Caco-2 (cell line): Measurements from ENCODE around the gene TSACC. TPM values are rescaled to one million over a fixed set of nuclear protein-coding genes. Genes with fewer than 3 reads are reported as not detected.

Experiments used
- BruUV-seq: library from RNA; stranded (reverse); fragments of 400-500 nt; replicated peaks from 2 replicates; lab custom pipeline; 2021; lab: Mats Ljungman, UMichigan
- CTCF ChIA-PET: fragments of 300-600 bp; sonication (Branson Sonifier 250); formaldehyde crosslinking; loops from one replicate; lab custom pipeline; 2022; ENCODE audit warnings: antibody characterized with exemption; lab: Charles Lee
- POLR2A ChIA-PET: fragments of 300-600 bp; sonication (Branson Sonifier 250); formaldehyde crosslinking; loops from one replicate; lab custom pipeline; 2022; ENCODE audit warnings: antibody characterized with exemption; lab: Charles Lee
- DNase-seq, 2 experiments: peaks; one replicate each; pipeline versions ENCODE4 v3.0.0 to v3.0.0-alpha.2; 2020 to 2022
- H3K27me3 ChIP-seq: replicated peaks from 2 replicates; pipeline ENCODE4 v1.6.0; 2011; ENCODE audit warnings: low read length; ENCODE audit not compliant: control insufficient read depth, insufficient read depth
- H3K36me3 ChIP-seq: 2 replicates; pipeline ENCODE4 v1.5.1; 2011; ENCODE audit warnings: low read length; ENCODE audit not compliant: control insufficient read depth, insufficient read depth
- H3K4me1 ChIP-seq: fragments of 250-450 bp; sonication (Bioruptor Pico); 2 replicates; pipeline ENCODE4 v1.5.1; 2020; ENCODE audit warnings: mild to moderate bottlenecking
- H3K4me3 ChIP-seq: 2 replicates; pipeline ENCODE4 v1.5.1; 2011; ENCODE audit warnings: low read depth, mild to moderate bottlenecking, control low read depth, low read length
- H3K9me3 ChIP-seq: fragments of 250-450 bp; sonication (Bioruptor Pico); 2 replicates; pipeline ENCODE4 v1.5.1; 2020; ENCODE audit warnings: mild to moderate bottlenecking, moderate library complexity
- H3K27ac Mint-ChIP-seq: one replicate; pipeline ENCODE4 v1.8.0; 2022; ENCODE audit warnings: mixed read lengths; ENCODE audit not compliant: unreplicated experiment
- H3K27me3 Mint-ChIP-seq: one replicate; pipeline ENCODE4 v1.8.0; 2022; ENCODE audit warnings: mixed read lengths; ENCODE audit not compliant: insufficient read depth, unreplicated experiment
- H3K36me3 Mint-ChIP-seq: one replicate; pipeline ENCODE4 v1.8.0; 2022; ENCODE audit warnings: mild to moderate bottlenecking, mixed read lengths; ENCODE audit not compliant: insufficient read depth, unreplicated experiment
- H3K4me1 Mint-ChIP-seq: one replicate; pipeline ENCODE4 v1.8.0; 2022; ENCODE audit warnings: low read depth, mixed read lengths; ENCODE audit not compliant: unreplicated experiment
- H3K4me3 Mint-ChIP-seq: one replicate; pipeline ENCODE4 v1.8.0; 2022; ENCODE audit warnings: mild to moderate bottlenecking, moderate library complexity, mixed read lengths; ENCODE audit not compliant: unreplicated experiment
- H3K9me3 Mint-ChIP-seq: one replicate; pipeline ENCODE4 v1.8.0; 2022; ENCODE audit warnings: mixed read lengths; ENCODE audit not compliant: unreplicated experiment
- CTCF ChIP-seq, 2 experiments: fragments of 200-600 bp in 1 of 2; IDR thresholded peaks; 1 replicate in 1 of 2; 2 replicates in 1 of 2; pipeline versions ENCODE4 v1.5.1 to v1.8.0; 2011 to 2022; ENCODE audit warnings: antibody characterized with exemption in 1 of 2, control low read depth in 1 of 2, inconsistent platforms in 1 of 2, low read depth in 1 of 2, low read length in 1 of 2, mild to moderate bottlenecking in 1 of 2, moderate library complexity in 1 of 2; ENCODE audit not compliant: insufficient read depth in 1 of 2, severe bottlenecking in 1 of 2, unreplicated experiment in 1 of 2
- intact Hi-C: fragments of 100-400 bp; cut with micrococcal nuclease; formaldehyde crosslinking; loops from one replicate; pipeline ENCODE4 v1.10.0; 2022; ENCODE audit not compliant: unreplicated experiment
- total RNA-seq: library from RNA; stranded (reverse); gene quantifications from 2 replicates; pipeline ENCODE4 v1.2.3, GENCODE V29; 2022

Gene TSACC
- total RNA-seq, 1 experiment from 2014 or later = 3.9 TPM

- Histone ChIP-seq H3K9me3 (no peaks in the 10 kb centered on the region), H3K36me3 (no peaks in the 10 kb centered on the region), H3K4me1 (no peaks in the 10 kb centered on the region), H3K4me3 (no peak overlapping the region), H3K27me3 (no peaks in the 10 kb centered on the region)
- Mint-ChIP-seq H3K4me3 (no peak overlapping the region), H3K36me3 (no peaks in the 10 kb centered on the region), H3K9me3 (no peaks in the 10 kb centered on the region), H3K27me3 (no peaks in the 10 kb centered on the region), H3K4me1 (no peaks in the 10 kb centered on the region), H3K27ac (no peak overlapping the region)
- no TSS peak for BruUV-seq
- no peak for TF ChIP-seq CTCF (IDR thresholded peaks at IDR 0.05; ENCODE audit: insufficient read depth in 1 of 2, low read depth in 1 of 2, low read length in 1 of 2, severe bottlenecking in 1 of 2, unreplicated experiment in 1 of 2)
- intact Hi-C loops = loop anchor here (10.0 kb wide), 1 partner anchor 218 kb away; the partner anchor contains the start of gene GPATCH4
- no peak for DNase-seq
- POLR2A ChIA-PET = interaction anchor here (0.6 to 1.2 kb wide), 5 partner anchors 15 to 117 kb away, joined by 3 to 6 read pairs (median 3); no protein-coding TSS in a partner anchor
- CTCF ChIA-PET = interaction anchor here (0.6 to 5.5 kb wide), 45 partner anchors 8 to 504 kb away, joined by 3 to 163 read pairs (median 5); partner anchors contain the start of genes GPATCH4 and SMG5
Observed at GRCh38 chr1:156386134-156386901, 48.0 kb downstream of the TSACC start.

- Mint-ChIP-seq H3K4me3 (no peak overlapping the region), H3K27ac (no peak overlapping the region), H3K36me3 (no peaks in the 10 kb centered on the region), H3K4me1 (no peaks in the 10 kb centered on the region), H3K9me3 (no peaks in the 10 kb centered on the region), H3K27me3 (no peaks in the 10 kb centered on the region)
- TF ChIP-seq CTCF (IDR thresholded peaks at IDR 0.05; ENCODE audit: insufficient read depth in 1 of 2, low read depth in 1 of 2, low read length in 1 of 2, severe bottlenecking in 1 of 2, unreplicated experiment in 1 of 2) = no peak
- Histone ChIP-seq H3K36me3 (no peaks in the 10 kb centered on the region), H3K4me1 (no peaks in the 10 kb centered on the region), H3K9me3 (no peaks in the 10 kb centered on the region), H3K27me3 (no peaks in the 10 kb centered on the region), H3K4me3 (no peak overlapping the region)
- no peak for DNase-seq
- CTCF ChIA-PET = interaction anchor here (0.5 to 5.5 kb wide), 7 partner anchors 9 to 70 kb away, joined by 3 to 163 read pairs (median 28); no protein-coding TSS in a partner anchor
- intact Hi-C loops = loop anchor here (10.0 kb wide), 1 partner anchor 218 kb away; the partner anchor contains the start of gene GPATCH4
- POLR2A ChIA-PET = interaction anchor here (1.0 to 1.2 kb wide), 2 partner anchors 16 to 59 kb away, joined by 3 to 6 read pairs; no protein-coding TSS in a partner anchor
- BruUV-seq = no TSS peak
Observed at GRCh38 chr1:156386949-156387869, 48.9 kb downstream of the TSACC start.

GRCh38 chr1:156387870-156388173 is 49.5 kb downstream of the TSACC start:
- Histone ChIP-seq H3K4me3 (no peak overlapping the region), H3K9me3 (no peaks in the 10 kb centered on the region), H3K27me3 (no peaks in the 10 kb centered on the region), H3K4me1 (no peaks in the 10 kb centered on the region), H3K36me3 (no peaks in the 10 kb centered on the region)
- BruUV-seq = no TSS peak
- CTCF ChIA-PET = interaction anchor here (2.5 to 5.5 kb wide), 2 partner anchors 58 kb away, joined by 11 to 163 read pairs; no protein-coding TSS in a partner anchor
- Mint-ChIP-seq H3K4me1 (no peaks in the 10 kb centered on the region), H3K9me3 (no peaks in the 10 kb centered on the region), H3K36me3 (no peaks in the 10 kb centered on the region), H3K27ac (no peak overlapping the region), H3K4me3 (no peak overlapping the region), H3K27me3 (no peaks in the 10 kb centered on the region)
- no peak for DNase-seq
- intact Hi-C loops = loop anchor here (10.0 kb wide), 1 partner anchor 217 kb away; the partner anchor contains the start of gene GPATCH4
- POLR2A ChIA-PET = no interaction called here
- no peak for TF ChIP-seq CTCF (IDR thresholded peaks at IDR 0.05; ENCODE audit: insufficient read depth in 1 of 2, low read depth in 1 of 2, low read length in 1 of 2, severe bottlenecking in 1 of 2, unreplicated experiment in 1 of 2)
